Lower leg skin (tissue), 4 donors: ENCODE data around the gene CYP26C1. TPM values are rescaled to one million over a fixed set of nuclear protein-coding genes. Genes with fewer than 3 reads are reported as not detected.

Experiments
- DNase-seq, 2 donors: peaks; one replicate each; pipeline ENCODE4 v3.0.0-alpha.2; 2019; ENCODE audit warnings: low spot score in 2 of 2
- H3K4me3 ChIP-seq: fragments of 200-600 bp; sonication (generic); 2 replicates; pipeline ENCODE4 v1.5.1; 2017; ENCODE audit warnings: mild to moderate bottlenecking, low read depth; ENCODE audit not compliant: poor library complexity, severe bottlenecking
- POLR2A ChIP-seq, 2 donors: fragments of 450-650 bp; IDR thresholded peaks; one replicate each; pipeline ENCODE4 v1.6.1; 2016 to 2017; ENCODE audit warnings: antibody characterized with exemption in 2 of 2, mild to moderate bottlenecking in 1 of 2, moderate library complexity in 1 of 2
- WGBS, 2 donors: methylation state at CpG; one replicate each; pipeline ENCODE4 v1.1.5; 2018; 5-methylcytosine and 5-hydroxymethylcytosine counted together
- intact Hi-C: fragments of 100-400 bp; cut with DNase I; formaldehyde crosslinking; loops from one replicate; pipeline ENCODE4 v1.15.0; 2023; ENCODE audit warnings: low total_unique reads
- total RNA-seq, 4 donors: library from RNA; depleted of rRNA; stranded (reverse); fragments of >200 nt; gene quantifications; one replicate each; pipeline ENCODE4 v1.1.0, GENCODE V29; 2016
- TF ChIP-seq, protein P1 (sequence below), 3 donors: fragments of 450-650 bp; IDR thresholded peaks; one replicate each; pipeline ENCODE4 v1.5.1; 2016; ENCODE audit warnings: antibody characterized with exemption in 3 of 3, mild to moderate bottlenecking in 3 of 3, moderate library complexity in 2 of 3

The CYP26C1 gene
- total RNA-seq, 4 donors from 2014 or later: not detected

DNA sequence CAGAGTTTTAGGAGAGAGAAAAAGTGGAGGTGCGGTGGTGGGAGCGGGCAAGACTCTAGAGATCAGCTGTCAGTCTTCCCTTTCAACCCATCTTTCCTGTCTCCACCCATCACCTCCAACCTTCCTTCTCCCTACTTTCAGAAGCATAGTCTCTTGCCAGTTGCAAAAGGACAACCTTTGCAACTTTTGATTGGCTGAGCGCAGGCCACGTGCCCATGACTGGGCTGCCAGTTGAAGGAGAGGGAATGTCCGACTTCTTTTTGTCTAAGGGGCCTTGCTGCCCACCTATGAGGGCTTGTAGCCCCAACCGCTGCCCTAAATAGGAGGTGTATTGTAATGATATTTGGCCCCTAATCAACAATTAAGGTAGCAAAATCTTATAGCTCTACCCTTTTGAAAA is 25.7 kb downstream of the CYP26C1 start:
- no peak for DNase-seq
- intact Hi-C loops: no loop called here
- TF ChIP-seq, protein P1, sequence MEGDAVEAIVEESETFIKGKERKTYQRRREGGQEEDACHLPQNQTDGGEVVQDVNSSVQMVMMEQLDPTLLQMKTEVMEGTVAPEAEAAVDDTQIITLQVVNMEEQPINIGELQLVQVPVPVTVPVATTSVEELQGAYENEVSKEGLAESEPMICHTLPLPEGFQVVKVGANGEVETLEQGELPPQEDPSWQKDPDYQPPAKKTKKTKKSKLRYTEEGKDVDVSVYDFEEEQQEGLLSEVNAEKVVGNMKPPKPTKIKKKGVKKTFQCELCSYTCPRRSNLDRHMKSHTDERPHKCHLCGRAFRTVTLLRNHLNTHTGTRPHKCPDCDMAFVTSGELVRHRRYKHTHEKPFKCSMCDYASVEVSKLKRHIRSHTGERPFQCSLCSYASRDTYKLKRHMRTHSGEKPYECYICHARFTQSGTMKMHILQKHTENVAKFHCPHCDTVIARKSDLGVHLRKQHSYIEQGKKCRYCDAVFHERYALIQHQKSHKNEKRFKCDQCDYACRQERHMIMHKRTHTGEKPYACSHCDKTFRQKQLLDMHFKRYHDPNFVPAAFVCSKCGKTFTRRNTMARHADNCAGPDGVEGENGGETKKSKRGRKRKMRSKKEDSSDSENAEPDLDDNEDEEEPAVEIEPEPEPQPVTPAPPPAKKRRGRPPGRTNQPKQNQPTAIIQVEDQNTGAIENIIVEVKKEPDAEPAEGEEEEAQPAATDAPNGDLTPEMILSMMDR (IDR thresholded peaks at IDR 0.05): no peak
- no peak for TF ChIP-seq POLR2A (IDR thresholded peaks at IDR 0.05)
- H3K4me3 ChIP-seq: no peak overlapping the region
- WGBS, 2 donors: 85 to 87% methylated on average over 6 of the region's 6 CpGs

DNA sequence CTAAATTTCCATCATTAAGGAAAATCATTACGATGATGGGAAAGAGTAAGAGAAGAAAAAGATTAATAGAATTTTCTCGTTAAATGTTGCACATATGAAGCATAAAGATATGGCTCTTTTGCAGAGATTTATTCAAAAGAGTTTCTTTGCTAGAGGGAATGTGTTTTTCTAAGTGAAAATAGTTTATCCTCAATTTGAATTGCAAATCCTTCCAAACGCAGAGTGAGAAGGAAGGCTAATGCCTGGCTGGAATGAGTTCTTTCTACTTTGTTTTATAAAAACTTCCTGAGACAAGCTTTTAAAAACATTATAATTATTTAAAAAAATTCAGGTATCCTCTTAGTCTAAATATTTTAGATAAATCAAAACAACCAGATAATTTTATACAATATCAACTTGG is 27.2 kb downstream of the CYP26C1 start:
- H3K4me3 ChIP-seq: no peak overlapping the region
- intact Hi-C loops: no loop called here
- DNase-seq: no peak
- no peak for TF ChIP-seq POLR2A (IDR thresholded peaks at IDR 0.05)
- TF ChIP-seq, protein P1 (IDR thresholded peaks at IDR 0.05): no peak
- WGBS, 2 donors: 69 to 73% methylated on average over 3 of the region's 3 CpGs

DNA sequence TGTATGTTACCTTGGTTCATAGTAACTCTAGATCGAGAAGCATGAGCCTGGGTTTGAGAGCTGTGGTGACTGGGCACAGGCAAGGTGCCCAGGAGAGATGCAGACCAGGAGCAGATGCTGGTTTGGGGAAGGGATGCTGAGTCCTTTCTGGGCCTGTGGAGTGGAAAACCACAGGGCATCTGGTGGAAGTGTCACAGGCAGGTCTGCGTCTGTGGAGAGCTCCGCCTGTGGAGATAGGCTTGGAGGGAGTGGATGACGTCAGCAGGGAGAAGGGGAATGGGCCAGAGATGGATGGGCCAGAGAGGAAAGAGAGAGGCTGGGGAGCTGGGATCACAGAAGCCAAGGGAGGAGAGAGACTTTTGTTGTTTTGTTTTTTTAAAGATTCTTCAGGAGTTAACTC is 27.9 kb downstream of the CYP26C1 start:
- DNase-seq: no peak
- 74 to 77% methylated on average over 4 of the region's 4 CpGs for WGBS, 2 donors
- intact Hi-C loops: no loop called here
- no peak overlapping the region for H3K4me3 ChIP-seq
- TF ChIP-seq, protein P1 (IDR thresholded peaks at IDR 0.05): no peak
- TF ChIP-seq POLR2A (IDR thresholded peaks at IDR 0.05): no peak

DNA sequence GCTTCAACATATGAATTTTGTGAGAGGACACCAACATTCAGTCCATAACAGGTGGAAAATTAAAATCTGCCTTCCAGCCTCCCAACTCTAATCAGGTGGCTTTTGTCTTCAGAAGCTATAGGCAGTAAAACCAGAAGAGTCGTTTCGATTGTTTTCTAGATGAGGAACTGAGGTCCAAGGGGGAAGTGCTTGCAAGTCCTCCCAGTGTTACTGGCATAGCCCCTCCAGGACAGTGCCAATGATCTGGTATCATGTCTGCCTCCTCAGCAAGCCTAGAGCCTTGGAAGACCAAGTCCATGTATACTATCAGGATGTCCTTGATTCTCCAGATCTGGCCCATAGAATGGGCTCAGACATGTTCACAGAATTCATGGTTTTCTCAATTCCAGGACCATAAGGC is 30.0 kb downstream of the CYP26C1 start:
- 82 to 93% methylated on average over 2 of the region's 2 CpGs for WGBS, 2 donors
- DNase-seq: no peak
- TF ChIP-seq POLR2A (IDR thresholded peaks at IDR 0.05): no peak
- TF ChIP-seq, protein P1 (IDR thresholded peaks at IDR 0.05): no peak
- intact Hi-C loops: no loop called here
- no peak overlapping the region for H3K4me3 ChIP-seq

DNA sequence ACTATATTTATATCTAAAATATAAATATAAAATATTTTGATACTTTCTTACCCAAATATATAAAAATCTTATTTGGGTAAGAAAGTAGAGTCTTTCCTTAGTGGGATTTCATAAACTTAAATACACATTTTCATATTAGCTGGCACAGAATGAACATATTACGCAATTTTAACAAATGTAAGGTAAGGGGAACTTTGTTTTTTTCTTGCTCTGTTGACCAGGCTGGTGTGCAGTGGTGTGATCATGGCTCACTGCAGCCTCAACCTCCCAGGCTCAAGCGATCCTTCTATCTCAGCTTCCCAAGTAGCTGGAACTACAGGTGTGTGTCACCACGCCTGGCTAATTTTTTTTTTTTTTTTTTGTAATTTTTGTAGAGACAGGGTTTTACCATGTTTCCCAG is 31.4 kb downstream of the CYP26C1 start:
- TF ChIP-seq, protein P1 (IDR thresholded peaks at IDR 0.05): no peak
- no peak for TF ChIP-seq POLR2A (IDR thresholded peaks at IDR 0.05)
- no peak for DNase-seq
- 91 to 94% methylated on average over 3 of the region's 3 CpGs for WGBS, 2 donors
- H3K4me3 ChIP-seq: no peak overlapping the region
- intact Hi-C loops: no loop called here

DNA sequence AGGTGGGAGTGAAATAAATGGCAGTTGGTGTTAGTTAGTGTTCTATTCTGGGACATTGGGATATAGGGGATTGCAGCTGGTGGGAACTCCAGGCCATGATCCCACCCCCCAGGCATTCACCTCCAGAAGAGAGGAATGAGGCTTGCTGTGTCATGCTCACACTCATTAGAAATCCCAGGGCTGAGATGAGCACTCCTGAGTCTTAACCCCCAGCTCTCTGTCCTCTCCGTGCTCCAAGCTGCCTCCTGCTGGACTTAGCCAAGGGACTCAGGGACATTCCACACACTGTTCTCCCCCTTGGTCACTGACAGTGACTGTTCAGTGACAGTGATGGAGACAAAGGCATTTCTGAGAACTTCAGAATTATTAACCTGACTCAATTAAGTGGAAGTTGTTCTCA is 34.6 kb downstream of the CYP26C1 start:
- intact Hi-C loops: no loop called here
- no peak for TF ChIP-seq POLR2A (IDR thresholded peaks at IDR 0.05)
- TF ChIP-seq, protein P1 (IDR thresholded peaks at IDR 0.05): no peak
- DNase-seq: no peak
- WGBS, 2 donors: 53 to 69% methylated on average over 1 of the region's 1 CpG
- H3K4me3 ChIP-seq: no peak overlapping the region
